Erythroblast (primary cell): Measurements from ENCODE around the gene SPTBN1.

ENCODE experiments used
- GATA1 ChIP-seq: IDR thresholded peaks from 2 replicates; pipeline ENCODE4 v1.6.1; 2011; ENCODE audit warnings: low read depth, mild to moderate bottlenecking, control low read depth, low read length, moderate library complexity
- POLR2A ChIP-seq: IDR thresholded peaks from 2 replicates; pipeline ENCODE4 v1.6.1; 2011; ENCODE audit warnings: mild to moderate bottlenecking, low read length

GRCh38 chr2:54692556-54692955 is 236.4 kb downstream of the SPTBN1 start:
- TF ChIP-seq POLR2A = no peak
- TF ChIP-seq GATA1 = no peak
